ENCODE measurements around the gene SEM1. TPM values are rescaled to one million over a fixed set of nuclear protein-coding genes. Genes with fewer than 3 reads are reported as not detected.
"Not testable (repeated sequence)": the region's sequence is repeated elsewhere in the genome, so short reads cannot be mapped to it uniquely, and the experiment has no call there.

The SEM1 gene
- total RNA-seq, 1 experiment from 2014 or later: 73.3 TPM

DNA sequence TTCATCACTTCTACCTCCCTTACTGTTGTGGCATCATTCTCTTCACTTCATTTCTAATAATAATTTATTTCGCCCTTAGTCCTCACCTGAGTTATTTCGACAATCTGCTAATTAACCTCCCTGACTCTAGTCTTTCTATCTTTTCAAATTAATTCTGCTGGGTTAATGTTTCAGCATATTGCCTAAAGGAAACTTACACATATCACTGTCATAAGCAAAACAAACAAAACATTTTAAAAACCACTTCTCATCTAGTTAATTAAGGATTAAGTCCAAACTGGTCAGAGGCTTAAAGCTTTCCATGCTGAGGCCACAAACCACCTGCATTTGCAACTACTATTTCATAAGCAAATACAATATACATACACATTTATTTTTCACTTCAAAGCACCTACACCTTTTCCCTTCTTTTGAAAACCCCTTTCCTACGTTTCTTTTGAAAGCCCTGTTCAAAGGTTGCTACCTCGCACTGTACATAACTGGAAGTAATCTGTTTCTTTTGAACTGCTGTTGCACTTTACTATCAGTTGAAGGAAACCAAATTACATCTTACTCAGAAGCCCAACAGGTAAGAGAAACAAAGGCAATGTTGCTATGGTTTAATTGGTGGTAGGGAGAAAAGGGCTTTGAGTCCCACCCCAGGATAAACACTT lies 10.3 kb downstream of the SEM1 start:
- Mint-ChIP-seq H3K4me1 (peaks cover 3% of the 10 kb centered on the region; the same call in 1 of the 2 replicates), H3K4me3 (no peak overlapping the region), H3K9me3 (no peaks in the 10 kb centered on the region), H3K36me3 (peaks cover 4% of the 10 kb centered on the region), H3K27me3 (ENCODE audit: low read depth) (no peaks in the 10 kb centered on the region), H3K27ac (no peak overlapping the region; the same call in 1 of the 2 replicates)
- POLR2A ChIA-PET: no interaction called here
- TF ChIP-seq TEAD4 (CRISPR knock-in tag; IDR thresholded peaks at IDR 0.05) (no peak), AR (CRISPR knock-in tag; IDR thresholded peaks at IDR 0.05) (no peak)
- ATAC-seq (no peak), DNase-seq (ENCODE audit: low spot score) (no peak)
- CTCF ChIA-PET: no interaction called here

- H3K9me3 Mint-ChIP-seq; POLR2A ChIA-PET; ATAC-seq; H3K4me1 Mint-ChIP-seq; H3K27me3 Mint-ChIP-seq (ENCODE audit: low read depth); H3K4me3 Mint-ChIP-seq; CTCF ChIA-PET; H3K27ac Mint-ChIP-seq; H3K36me3 Mint-ChIP-seq; DNase-seq (ENCODE audit: low spot score): not testable (repeated sequence)
Measured at GRCh38 chr7:96698449-96698848, 11.2 kb downstream of the SEM1 start.

DNA sequence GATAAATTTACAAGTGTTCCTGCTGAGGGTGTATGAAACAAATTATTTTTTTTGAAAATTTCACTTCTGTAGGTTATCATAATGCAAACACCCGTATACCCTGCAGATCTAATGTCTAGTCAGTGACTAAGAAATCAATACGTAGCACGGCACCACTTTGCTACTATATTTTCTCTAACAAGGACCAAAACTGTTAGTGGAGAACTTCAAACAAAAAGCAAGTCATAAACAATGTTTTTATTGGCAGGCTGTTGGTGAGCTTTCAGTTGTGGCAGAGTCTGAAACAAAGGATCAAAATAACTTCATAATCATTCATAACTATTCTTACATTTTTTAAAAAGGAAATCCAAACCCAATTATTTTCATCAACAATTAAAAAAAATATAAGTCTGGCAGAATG lies 11.8 kb downstream of the SEM1 start:
- ChIA-PET CTCF (no interaction called here), POLR2A (no interaction called here)
- no peak overlapping the region for H3K27ac Mint-ChIP-seq
- TF ChIP-seq, protein P1, sequence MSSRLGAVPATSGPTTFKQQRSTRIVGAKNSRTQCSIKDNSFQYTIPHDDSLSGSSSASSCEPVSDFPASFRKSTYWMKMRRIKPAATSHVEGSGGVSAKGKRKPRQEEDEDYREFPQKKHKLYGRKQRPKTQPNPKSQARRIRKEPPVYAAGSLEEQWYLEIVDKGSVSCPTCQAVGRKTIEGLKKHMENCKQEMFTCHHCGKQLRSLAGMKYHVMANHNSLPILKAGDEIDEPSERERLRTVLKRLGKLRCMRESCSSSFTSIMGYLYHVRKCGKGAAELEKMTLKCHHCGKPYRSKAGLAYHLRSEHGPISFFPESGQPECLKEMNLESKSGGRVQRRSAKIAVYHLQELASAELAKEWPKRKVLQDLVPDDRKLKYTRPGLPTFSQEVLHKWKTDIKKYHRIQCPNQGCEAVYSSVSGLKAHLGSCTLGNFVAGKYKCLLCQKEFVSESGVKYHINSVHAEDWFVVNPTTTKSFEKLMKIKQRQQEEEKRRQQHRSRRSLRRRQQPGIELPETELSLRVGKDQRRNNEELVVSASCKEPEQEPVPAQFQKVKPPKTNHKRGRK (CRISPR knock-in tag; IDR thresholded peaks at IDR 0.05; ENCODE audit: borderline replicate concordance): no peak
- no peak for TF ChIP-seq GTF2I (CRISPR knock-in tag; conservative IDR thresholded peaks at IDR 0.05)
- no peak for TF ChIP-seq CBFB (CRISPR knock-in tag; IDR thresholded peaks at IDR 0.05; ENCODE audit: low read depth)
- no peak for TF ChIP-seq E2F1 (CRISPR knock-in tag; IDR thresholded peaks at IDR 0.05)
- H3K4me3 Mint-ChIP-seq: no peak overlapping the region
- no peaks in the 10 kb centered on the region for H3K9me3 Mint-ChIP-seq
- H3K27me3 Mint-ChIP-seq (ENCODE audit: low read depth): no peaks in the 10 kb centered on the region
- H3K4me1 Mint-ChIP-seq: peaks cover 3% of the 10 kb centered on the region; the same call in 1 of the 2 replicates
- ATAC-seq: no peak
- H3K36me3 Mint-ChIP-seq: peaks cover 4% of the 10 kb centered on the region
- no peak for DNase-seq (ENCODE audit: low spot score)

DNA sequence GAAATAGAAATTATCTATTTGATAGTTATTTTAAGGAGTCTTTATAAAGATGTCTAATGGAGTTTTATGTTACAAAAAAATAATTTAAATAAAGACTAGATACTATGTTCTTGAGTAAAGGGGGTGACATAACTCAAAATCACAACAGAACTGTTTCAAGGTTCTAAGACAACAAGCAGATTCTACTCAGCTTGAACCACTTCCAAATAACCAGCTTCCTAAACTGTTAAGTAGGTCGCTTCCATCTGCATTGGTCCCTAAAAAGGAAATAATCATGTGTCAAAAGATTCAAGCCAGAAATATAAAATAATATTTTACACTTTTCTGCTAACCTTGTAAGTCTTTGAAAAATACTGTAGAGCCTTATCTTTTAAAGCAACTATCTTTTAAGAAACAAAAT lies 14.1 kb downstream of the SEM1 start:
- ATAC-seq: no peak
- no peak overlapping the region for H3K27ac Mint-ChIP-seq
- CTCF ChIA-PET: no interaction called here
- TF ChIP-seq, protein P2, sequence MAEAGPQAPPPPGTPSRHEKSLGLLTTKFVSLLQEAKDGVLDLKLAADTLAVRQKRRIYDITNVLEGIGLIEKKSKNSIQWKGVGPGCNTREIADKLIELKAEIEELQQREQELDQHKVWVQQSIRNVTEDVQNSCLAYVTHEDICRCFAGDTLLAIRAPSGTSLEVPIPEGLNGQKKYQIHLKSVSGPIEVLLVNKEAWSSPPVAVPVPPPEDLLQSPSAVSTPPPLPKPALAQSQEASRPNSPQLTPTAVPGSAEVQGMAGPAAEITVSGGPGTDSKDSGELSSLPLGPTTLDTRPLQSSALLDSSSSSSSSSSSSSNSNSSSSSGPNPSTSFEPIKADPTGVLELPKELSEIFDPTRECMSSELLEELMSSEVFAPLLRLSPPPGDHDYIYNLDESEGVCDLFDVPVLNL (CRISPR knock-in tag; IDR thresholded peaks at IDR 0.05; ENCODE audit: borderline replicate concordance, low read depth): no peak
- TF ChIP-seq PRRX2 (CRISPR knock-in tag; IDR thresholded peaks at IDR 0.05): no peak
- no peak for TF ChIP-seq TEAD1 (CRISPR knock-in tag; IDR thresholded peaks at IDR 0.05)
- TF ChIP-seq, protein P3, sequence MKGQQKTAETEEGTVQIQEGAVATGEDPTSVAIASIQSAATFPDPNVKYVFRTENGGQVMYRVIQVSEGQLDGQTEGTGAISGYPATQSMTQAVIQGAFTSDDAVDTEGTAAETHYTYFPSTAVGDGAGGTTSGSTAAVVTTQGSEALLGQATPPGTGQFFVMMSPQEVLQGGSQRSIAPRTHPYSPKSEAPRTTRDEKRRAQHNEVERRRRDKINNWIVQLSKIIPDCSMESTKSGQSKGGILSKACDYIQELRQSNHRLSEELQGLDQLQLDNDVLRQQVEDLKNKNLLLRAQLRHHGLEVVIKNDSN (CRISPR knock-in tag; IDR thresholded peaks at IDR 0.05): no peak
- no peak for TF ChIP-seq ATF6 (CRISPR knock-in tag; IDR thresholded peaks at IDR 0.05)
- TF ChIP-seq KAT7 (CRISPR knock-in tag; IDR thresholded peaks at IDR 0.05; ENCODE audit: borderline replicate concordance): no peak
- TF ChIP-seq ATF2 (CRISPR knock-in tag; IDR thresholded peaks at IDR 0.05; ENCODE audit: borderline replicate concordance, low read depth): no peak
- TF ChIP-seq OVOL2 (CRISPR knock-in tag; IDR thresholded peaks at IDR 0.05; ENCODE audit: borderline replicate concordance): no peak
- TF ChIP-seq NFYB (CRISPR knock-in tag; conservative IDR thresholded peaks at IDR 0.05; ENCODE audit: low read depth): no peak

More for the DNA sequence above, 14.1 kb downstream of the SEM1 start:
- no peak for DNase-seq (ENCODE audit: low spot score)
- POLR2A ChIA-PET: no interaction called here
- no peaks in the 10 kb centered on the region for H3K27me3 Mint-ChIP-seq (ENCODE audit: low read depth)
- H3K9me3 Mint-ChIP-seq: no peaks in the 10 kb centered on the region
- peaks cover 10% of the 10 kb centered on the region for H3K36me3 Mint-ChIP-seq
- H3K4me1 Mint-ChIP-seq: peaks cover 3% of the 10 kb centered on the region; the same call in 1 of the 2 replicates
- H3K4me3 Mint-ChIP-seq: no peak overlapping the region

All from WTC11 (cell line).